ENCODE data around the gene SLC30A2. TPM values are rescaled to one million over a fixed set of nuclear protein-coding genes. Genes with fewer than 3 reads are reported as not detected.
A peak's percentile ranks its signal among the peaks of the same experiment; 100 is the strongest.

The SLC30A2 gene
- total RNA-seq, 6 donors from 2014 or later = 0.09 to 0.27 (median 0.15) TPM; not detected in 3

DNA sequence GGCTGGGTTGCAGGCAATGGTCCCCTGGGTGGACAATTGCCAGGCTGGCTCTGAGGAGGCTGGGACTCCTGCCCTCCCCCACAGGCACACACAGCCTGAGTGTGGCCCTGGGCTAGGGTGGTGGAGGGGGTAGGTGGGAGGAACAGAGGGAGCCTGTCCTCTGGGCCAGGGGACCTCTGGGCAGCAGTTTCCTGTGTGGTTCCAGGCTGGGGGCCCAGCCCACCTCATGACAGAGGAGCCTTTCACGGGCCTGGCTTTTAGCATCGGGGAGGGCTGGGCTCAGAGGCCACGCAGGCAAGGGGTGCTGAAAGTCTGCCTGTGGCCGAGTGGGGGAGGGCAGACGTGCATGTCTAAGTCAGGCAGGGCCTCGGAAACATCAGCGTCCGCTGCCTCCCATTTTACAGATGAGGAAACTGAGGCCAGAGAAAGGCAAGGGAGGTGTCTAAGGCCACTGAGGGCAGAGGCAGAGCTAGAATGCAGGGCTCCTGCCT, 17.4 kb downstream of the SLC30A2 start:
- Histone ChIP-seq H3K27ac (no peak overlapping the region), H3K36me3 (no peaks in the 10 kb centered on the region), H3K9me3 (no peaks in the 10 kb centered on the region), H3K27me3 (no peaks in the 10 kb centered on the region), H3K4me3 (no peak overlapping the region), H3K4me1 (no peaks in the 10 kb centered on the region)
- TF ChIP-seq EP300 (IDR thresholded peaks at IDR 0.05) (no peak), POLR2A (IDR thresholded peaks at IDR 0.05) (no peak)
- DNase-seq (no peak), ATAC-seq (ENCODE audit: low FRiP score in 2 of 2) (no peak)
- WGBS, 2 donors = 59 to 74% methylated on average over 3 to 8 of the region's 8 CpGs

DNA sequence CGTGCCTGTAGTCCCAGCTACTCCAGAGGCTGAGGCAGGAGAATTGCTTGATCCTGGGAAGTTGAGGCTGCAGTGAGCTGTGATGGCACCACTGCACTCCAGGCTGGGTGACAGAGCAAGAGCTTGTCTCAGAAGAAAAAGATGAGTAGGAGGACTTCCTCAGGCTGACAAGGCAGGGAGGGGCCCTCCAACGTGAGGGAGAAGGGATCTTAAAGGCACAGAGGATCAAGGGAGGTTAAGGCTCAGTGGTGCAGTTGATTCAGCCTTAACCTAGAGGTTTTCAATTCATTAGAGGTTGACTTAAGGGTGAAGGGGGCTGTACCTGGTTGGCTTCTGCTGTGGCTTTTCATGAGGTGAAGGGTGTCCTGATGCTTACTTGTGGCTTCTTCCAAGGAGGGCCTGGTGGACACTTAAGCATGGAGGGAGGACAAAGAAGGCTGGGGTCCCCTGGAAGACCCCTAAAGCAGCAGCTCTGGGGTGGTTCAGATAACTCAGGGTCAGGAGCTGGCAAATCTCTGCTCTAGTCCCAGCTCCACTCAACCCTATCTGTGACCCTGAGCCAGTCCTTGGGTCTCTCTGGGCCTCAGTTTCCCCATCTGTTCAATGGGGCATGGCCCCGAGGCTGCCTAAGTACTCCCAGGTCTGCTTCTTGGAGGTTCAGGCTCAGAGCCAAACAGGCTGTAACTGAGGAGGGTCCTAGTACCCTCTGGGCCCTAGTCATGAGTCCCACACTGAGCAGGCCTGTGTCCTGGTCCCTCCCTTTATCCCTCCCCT, 18.0 kb downstream of the SLC30A2 start:
- DNase-seq (no peak), ATAC-seq (ENCODE audit: low FRiP score in 2 of 2) (peak in 1 of 2 donors; percentile 42)
- no peaks in the 10 kb centered on the region for H3K4me1 ChIP-seq
- H3K4me3 ChIP-seq = no peak overlapping the region
- no peaks in the 10 kb centered on the region for H3K27me3 ChIP-seq
- 33 to 52% methylated on average over 3 of the region's 3 CpGs for WGBS, 2 donors
- TF ChIP-seq EP300 (IDR thresholded peaks at IDR 0.05) (no peak), POLR2AphosphoS5 (IDR thresholded peaks at IDR 0.05) (no peak), POLR2A (IDR thresholded peaks at IDR 0.05) (no peak)
- TF ChIP-seq, protein P1, sequence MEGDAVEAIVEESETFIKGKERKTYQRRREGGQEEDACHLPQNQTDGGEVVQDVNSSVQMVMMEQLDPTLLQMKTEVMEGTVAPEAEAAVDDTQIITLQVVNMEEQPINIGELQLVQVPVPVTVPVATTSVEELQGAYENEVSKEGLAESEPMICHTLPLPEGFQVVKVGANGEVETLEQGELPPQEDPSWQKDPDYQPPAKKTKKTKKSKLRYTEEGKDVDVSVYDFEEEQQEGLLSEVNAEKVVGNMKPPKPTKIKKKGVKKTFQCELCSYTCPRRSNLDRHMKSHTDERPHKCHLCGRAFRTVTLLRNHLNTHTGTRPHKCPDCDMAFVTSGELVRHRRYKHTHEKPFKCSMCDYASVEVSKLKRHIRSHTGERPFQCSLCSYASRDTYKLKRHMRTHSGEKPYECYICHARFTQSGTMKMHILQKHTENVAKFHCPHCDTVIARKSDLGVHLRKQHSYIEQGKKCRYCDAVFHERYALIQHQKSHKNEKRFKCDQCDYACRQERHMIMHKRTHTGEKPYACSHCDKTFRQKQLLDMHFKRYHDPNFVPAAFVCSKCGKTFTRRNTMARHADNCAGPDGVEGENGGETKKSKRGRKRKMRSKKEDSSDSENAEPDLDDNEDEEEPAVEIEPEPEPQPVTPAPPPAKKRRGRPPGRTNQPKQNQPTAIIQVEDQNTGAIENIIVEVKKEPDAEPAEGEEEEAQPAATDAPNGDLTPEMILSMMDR (IDR thresholded peaks at IDR 0.05) = no peak
- no peaks in the 10 kb centered on the region for H3K36me3 ChIP-seq
- H3K27ac ChIP-seq = no peak overlapping the region
- H3K9me3 ChIP-seq = no peaks in the 10 kb centered on the region

DNA sequence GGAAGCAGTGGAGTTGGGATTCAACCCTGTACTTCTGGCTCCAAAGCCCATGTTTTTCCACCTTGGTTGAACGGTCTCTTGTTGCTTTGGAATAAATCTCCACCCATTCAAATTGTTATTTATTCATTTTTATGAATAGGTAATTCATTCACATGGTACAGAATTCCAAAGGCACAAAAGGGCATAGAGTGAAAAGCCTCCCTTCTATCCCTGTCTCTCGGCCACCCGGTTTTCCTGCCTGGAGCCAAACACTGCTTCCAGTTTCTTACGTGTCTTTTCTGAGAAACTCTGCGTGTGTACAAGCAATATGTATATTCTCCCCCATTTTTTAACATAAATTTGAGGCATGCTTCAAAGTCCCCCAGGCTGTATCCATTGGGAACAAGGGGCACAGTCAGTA, 20.4 kb downstream of the SLC30A2 start:
- WGBS, 2 donors = 83 to 86% methylated on average over 5 of the region's 5 CpGs
- no peak for DNase-seq
- no peak overlapping the region for H3K27ac ChIP-seq
- ATAC-seq (ENCODE audit: low FRiP score in 2 of 2) = no peak
- no peaks in the 10 kb centered on the region for H3K36me3 ChIP-seq
- H3K27me3 ChIP-seq = no peaks in the 10 kb centered on the region
- no peaks in the 10 kb centered on the region for H3K9me3 ChIP-seq
- no peak overlapping the region for H3K4me3 ChIP-seq
- no peaks in the 10 kb centered on the region for H3K4me1 ChIP-seq
- TF ChIP-seq, protein P1 (IDR thresholded peaks at IDR 0.05) = no peak
- no peak for TF ChIP-seq POLR2AphosphoS5 (IDR thresholded peaks at IDR 0.05)
- no peak for TF ChIP-seq EP300 (IDR thresholded peaks at IDR 0.05)
- TF ChIP-seq POLR2A (IDR thresholded peaks at IDR 0.05) = no peak

DNA sequence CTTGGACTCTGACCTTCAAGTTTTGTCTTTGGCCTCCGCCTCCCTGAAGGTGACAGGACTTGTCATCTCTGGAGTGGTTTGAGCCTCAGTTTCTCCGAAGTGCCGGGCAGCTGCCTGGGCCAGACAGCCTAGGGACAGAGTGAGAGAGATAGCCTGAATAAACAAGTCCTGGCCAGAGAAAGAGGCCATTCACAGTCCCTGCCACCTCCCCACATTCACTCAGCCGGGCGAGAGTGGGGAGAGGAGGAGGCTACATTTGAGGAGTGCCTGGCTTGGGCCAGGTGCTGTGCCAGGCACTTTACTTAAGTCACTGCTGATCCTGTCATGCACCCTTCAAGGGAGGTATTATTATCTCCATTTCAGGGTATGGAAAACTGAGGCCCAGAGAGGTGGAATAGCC, 20.9 kb downstream of the SLC30A2 start:
- TF ChIP-seq POLR2A (IDR thresholded peaks at IDR 0.05) (no peak), EP300 (IDR thresholded peaks at IDR 0.05) (no peak), POLR2AphosphoS5 (IDR thresholded peaks at IDR 0.05) (no peak)
- TF ChIP-seq, protein P1 (IDR thresholded peaks at IDR 0.05) = no peak
- 74 to 81% methylated on average over 5 of the region's 5 CpGs for whole genome bisulfite sequencing, 2 donors
- no peaks in the 10 kb centered on the region for H3K9me3 ChIP-seq
- H3K27ac ChIP-seq = no peak overlapping the region
- H3K27me3 ChIP-seq = no peaks in the 10 kb centered on the region
- H3K4me1 ChIP-seq = no peaks in the 10 kb centered on the region
- no peak for ATAC-seq (ENCODE audit: low FRiP score in 2 of 2)
- DNase-seq = no peak
- no peaks in the 10 kb centered on the region for H3K36me3 ChIP-seq
- H3K4me3 ChIP-seq = no peak overlapping the region

DNA sequence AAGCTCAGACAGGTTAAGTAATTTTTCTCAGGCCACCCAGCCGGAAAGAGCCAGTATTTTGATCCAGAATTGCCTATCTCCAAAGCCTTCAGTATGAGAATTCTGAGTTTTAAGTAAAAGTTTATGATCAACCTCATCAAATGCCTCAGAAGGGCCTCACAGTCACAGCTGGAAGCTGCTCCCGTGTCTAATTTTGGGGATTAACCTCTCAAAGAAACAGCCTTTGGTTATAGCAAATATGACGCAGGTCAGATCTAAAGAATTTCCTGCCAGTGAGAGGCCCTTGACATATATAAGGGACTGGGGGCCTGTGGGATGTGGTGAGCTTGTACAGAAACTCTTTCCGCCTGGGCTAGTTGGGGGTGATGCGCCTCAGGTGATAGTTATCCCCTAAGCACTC, 22.1 kb downstream of the SLC30A2 start:
- Histone ChIP-seq H3K4me3 (no peak overlapping the region), H3K27me3 (no peaks in the 10 kb centered on the region), H3K9me3 (no peaks in the 10 kb centered on the region), H3K4me1 (no peaks in the 10 kb centered on the region), H3K36me3 (no peaks in the 10 kb centered on the region), H3K27ac (no peak overlapping the region)
- TF ChIP-seq POLR2A (IDR thresholded peaks at IDR 0.05) = no peak
- TF ChIP-seq EP300 (IDR thresholded peaks at IDR 0.05) = no peak
- TF ChIP-seq POLR2AphosphoS5 (IDR thresholded peaks at IDR 0.05) = no peak
- TF ChIP-seq, protein P1 (IDR thresholded peaks at IDR 0.05) = no peak
- DNase-seq (no peak), ATAC-seq (ENCODE audit: low FRiP score in 2 of 2) (no peak)
- WGBS, 2 donors = 80 to 87% methylated on average over 5 of the region's 5 CpGs

All from upper lobe of left lung (tissue), 6 donors.